Raji (cell line): ENCODE results near the gene KIAA1549.

Source experiments
- POLR2A ChIP-seq: IDR thresholded peaks from 2 replicates; pipeline ENCODE4 v1.6.1; 2011; ENCODE audit warnings: low read depth, low read length, control low read depth; ENCODE audit not compliant: insufficient read depth

Gene KIAA1549

GRCh38 chr7:138843632-138844580, 137.3 kb downstream of the KIAA1549 start:
- no peak for TF ChIP-seq POLR2A

GRCh38 chr7:138842111-138842510, 139.1 kb downstream of the KIAA1549 start:
- no peak for TF ChIP-seq POLR2A

- no peak for TF ChIP-seq POLR2A
These were observed 143.0 kb downstream of the KIAA1549 start for GRCh38 chr7:138838166-138838565.

- TF ChIP-seq POLR2A = no peak
These were observed 143.6 kb downstream of the KIAA1549 start for GRCh38 chr7:138837627-138838026.

- no peak for TF ChIP-seq POLR2A
These were observed 146.1 kb downstream of the KIAA1549 start for GRCh38 chr7:138835087-138835486.

- no peak for TF ChIP-seq POLR2A
These were observed 146.6 kb downstream of the KIAA1549 start for GRCh38 chr7:138834583-138834982.

GRCh38 chr7:138833596-138833995, 147.6 kb downstream of the KIAA1549 start:
- no peak for TF ChIP-seq POLR2A

- TF ChIP-seq POLR2A = no peak
These were observed 148.2 kb downstream of the KIAA1549 start for GRCh38 chr7:138832966-138833365.

- no peak for TF ChIP-seq POLR2A
These were observed 151.9 kb downstream of the KIAA1549 start for GRCh38 chr7:138829335-138829734.

- TF ChIP-seq POLR2A = no peak
These were observed 152.9 kb downstream of the KIAA1549 start for GRCh38 chr7:138828302-138828701.

- no peak for TF ChIP-seq POLR2A
These were observed 156.0 kb downstream of the KIAA1549 start for GRCh38 chr7:138825049-138825721.

GRCh38 chr7:138822867-138823535, 158.2 kb downstream of the KIAA1549 start:
- TF ChIP-seq POLR2A = no peak

- TF ChIP-seq POLR2A = no peak
These were observed 159.3 kb downstream of the KIAA1549 start for GRCh38 chr7:138821912-138822311.

- no peak for TF ChIP-seq POLR2A
These were observed 161.6 kb downstream of the KIAA1549 start for GRCh38 chr7:138819625-138820024.

GRCh38 chr7:138816650-138817049, 164.5 kb downstream of the KIAA1549 start:
- TF ChIP-seq POLR2A = no peak

- TF ChIP-seq POLR2A = no peak
These were observed 166.3 kb downstream of the KIAA1549 start for GRCh38 chr7:138814816-138815332.

GRCh38 chr7:138813945-138814344, 167.2 kb downstream of the KIAA1549 start:
- no peak for TF ChIP-seq POLR2A
